GM18909 (cell line): ENCODE results near the gene BDKRB2.

ENCODE experiments used
- ATAC-seq: cut with Tn5 transposase; IDR thresholded peaks from one replicate; pipeline ENCODE4 v1.9.1; 2021; ENCODE audit warnings: mild to moderate bottlenecking; ENCODE audit not compliant: unreplicated experiment, poor library complexity

The BDKRB2 gene

DNA sequence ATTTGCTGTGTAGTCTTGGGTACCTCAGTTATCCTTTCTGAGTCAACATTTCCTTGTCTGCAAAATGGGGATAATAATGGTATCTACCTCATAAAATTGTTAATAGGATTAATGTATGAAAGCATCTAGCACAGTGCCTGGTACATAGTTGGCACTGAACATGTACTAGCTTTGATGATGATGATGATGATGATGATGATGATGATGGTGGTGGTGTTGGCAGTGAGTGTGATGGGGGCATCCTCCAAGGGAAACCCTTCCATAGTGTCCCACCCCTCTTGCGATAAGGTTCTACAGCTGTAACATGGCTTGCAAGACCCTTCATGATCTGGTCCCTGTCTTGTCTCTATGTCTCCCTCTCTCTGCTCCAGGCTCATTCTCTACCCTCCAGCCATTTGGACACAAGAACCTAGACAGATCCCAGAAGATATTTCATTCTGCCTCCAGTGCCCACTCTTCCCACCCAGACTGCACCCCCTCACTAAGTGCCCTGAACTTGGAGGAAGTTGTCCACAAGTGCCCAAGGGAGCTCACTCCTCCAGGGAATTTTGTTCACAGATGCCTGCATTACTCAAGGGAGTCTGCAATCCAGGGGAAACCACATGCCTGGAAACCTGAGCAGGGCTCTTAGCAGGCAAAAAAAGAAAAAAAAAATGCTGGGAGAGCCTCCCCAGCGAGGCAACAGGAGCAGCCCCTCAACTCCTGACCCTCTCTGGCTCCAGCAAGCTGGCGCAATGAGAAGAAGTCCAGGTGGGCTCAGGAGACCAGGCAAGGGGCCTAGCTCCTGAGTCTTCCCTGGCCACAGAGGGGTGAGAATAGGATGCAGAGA, 41.3 kb downstream of the BDKRB2 start:
- no peak for ATAC-seq

DNA sequence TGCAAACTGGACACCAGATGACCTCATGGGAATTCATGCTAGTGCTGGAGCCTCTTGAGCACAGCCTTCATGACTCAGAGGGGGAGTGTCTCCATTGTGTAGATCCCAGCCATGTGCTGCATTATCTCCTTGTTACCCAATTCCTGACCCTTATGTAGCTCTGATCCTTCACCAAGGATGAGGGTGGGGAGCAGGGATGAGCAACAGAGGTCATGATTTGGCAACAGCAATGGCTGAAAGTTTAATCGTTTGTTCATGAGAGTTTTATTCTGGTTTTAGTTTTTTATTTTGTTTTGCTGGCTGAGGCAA, 41.9 kb downstream of the BDKRB2 start:
- ATAC-seq, result no peak

DNA sequence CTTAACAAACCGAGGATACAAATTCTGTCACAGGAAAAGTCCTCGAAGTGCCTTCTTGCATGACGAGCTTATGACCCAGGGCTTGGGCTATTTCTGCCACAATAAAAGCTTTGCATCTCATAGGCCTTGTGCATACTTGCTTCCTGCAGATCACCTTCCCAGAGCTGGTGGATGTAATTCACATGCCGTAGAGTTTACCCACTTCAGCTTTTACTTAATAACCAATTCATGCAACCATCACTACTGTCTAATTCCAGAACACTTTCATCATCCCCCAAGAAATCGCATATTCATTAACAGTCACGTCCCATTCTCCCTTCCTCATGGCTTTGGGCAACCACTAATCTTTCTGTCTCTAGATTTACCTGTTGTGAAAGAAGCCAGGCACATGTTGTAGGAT, 42.4 kb downstream of the BDKRB2 start:
- ATAC-seq, result no peak

DNA sequence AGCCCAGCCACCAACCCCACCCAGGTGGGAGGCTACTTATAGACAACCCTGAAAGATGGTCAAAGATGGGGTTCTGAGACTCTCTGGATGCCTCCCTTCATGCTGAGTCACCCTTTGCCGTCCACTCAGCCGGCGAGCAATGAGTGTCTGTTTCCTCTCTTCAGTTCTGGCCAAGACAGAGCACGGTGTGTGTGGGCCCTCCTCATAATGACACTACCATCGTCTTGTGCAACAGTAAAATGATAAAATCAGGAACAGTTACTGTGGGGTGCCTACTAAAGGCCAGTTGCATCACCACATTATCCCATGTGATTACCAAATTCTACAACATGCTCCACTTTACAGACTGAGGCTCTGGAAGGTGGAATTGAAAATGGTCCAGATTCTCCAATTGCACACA, 44.4 kb downstream of the BDKRB2 start:
- ATAC-seq, result no peak

- no peak for ATAC-seq
Measured at GRCh38 chr14:96250485-96250884, 45.8 kb downstream of the BDKRB2 start.

- no peak for ATAC-seq
Measured at GRCh38 chr14:96251656-96252155, 47.1 kb downstream of the BDKRB2 start.

DNA sequence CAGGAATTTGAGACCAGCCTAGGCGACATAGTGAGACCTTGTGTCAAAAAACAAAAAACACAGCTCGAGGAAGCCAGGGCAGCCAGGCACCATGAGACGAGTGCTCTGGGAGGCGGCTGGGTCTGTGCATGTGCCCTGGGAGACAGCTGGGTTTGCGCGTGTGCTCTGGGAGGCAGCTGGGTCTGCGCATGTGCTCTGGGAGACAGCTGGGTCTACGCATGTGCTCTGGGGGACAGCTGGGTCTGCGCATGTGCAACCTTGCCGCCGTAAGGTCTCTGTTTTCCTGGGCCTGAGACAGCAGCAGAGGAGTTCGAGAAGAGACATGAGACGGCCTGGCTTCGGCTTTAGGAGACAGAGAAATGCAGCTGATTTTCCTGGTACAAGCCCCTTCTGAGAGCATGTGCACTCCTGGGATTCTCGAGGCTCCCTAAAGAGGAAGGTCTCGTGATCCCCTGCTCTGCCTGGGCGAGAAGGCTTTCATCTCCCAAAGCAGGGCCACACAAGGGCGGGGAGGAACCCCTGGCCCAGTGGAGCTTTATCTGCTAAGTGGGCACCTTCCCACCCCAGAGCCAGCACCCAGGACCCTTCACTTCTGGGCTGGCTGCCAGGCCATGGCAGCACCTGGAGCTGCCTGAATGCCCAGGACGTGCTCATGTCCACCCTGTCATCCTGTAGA, 47.8 kb downstream of the BDKRB2 start:
- no peak for ATAC-seq

DNA sequence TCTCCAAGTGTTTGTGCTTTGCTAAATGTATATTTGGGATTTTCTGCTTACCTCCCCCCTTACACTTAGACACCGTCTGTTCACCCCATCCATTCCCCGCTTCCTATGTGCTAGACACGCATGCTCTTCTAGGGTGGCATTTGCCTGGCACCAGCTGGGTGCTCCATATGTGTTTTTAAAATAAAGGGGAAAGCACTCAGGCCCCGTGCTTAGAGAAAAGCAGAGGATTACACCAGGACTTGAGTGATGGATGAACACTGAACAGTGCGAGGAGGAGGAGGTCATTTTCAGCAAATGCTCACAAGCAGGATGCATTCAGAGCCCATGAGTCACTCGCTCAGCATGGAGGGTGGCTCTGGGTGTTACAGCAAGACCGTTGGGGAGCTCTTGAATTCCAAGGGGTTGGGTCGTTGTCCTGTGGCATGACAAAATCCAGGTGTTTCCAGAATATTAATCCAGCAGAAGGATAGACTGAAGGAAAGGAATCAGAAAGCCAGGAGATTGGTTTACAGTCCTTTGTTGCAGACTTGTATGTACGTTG, 48.4 kb downstream of the BDKRB2 start:
- no peak for ATAC-seq

GRCh38 chr14:96254687-96255086, 50.0 kb downstream of the BDKRB2 start:
- no peak for ATAC-seq

- no peak for ATAC-seq
Measured at GRCh38 chr14:96255501-96256366, 51.1 kb downstream of the BDKRB2 start, which contains the start of gene BDKRB1. BDKRB1 (plus strand) TSS chr14:96256210; CDS start chr14:96263683, 7,473 bp downstream.

- no peak for ATAC-seq
Measured at GRCh38 chr14:96256407-96256806, 51.8 kb downstream of the BDKRB2 start.

DNA sequence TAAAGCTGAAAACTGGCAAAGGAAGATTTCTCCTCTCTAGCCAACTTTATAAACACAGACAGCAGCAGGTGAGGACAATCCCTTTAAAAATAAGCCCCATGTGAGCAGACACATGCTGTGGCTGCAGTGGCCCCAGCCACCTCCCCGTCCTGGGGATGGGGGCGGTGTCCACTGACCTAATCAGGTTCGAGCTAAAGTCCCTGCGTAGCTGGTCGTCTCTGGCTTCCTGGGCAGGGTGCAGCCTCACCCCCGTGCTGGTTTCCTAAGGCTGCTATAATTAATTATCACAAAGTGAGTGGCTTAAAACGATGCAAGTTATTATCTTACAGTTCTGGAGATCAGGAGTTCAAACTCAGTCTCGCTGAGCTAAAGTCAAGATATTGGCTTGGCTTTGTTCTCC, 52.4 kb downstream of the BDKRB2 start:
- ATAC-seq, result no peak

- no peak for ATAC-seq
Measured at GRCh38 chr14:96257900-96258299, 53.3 kb downstream of the BDKRB2 start.

- no peak for ATAC-seq
Measured at GRCh38 chr14:96260341-96260821, 55.7 kb downstream of the BDKRB2 start.

DNA sequence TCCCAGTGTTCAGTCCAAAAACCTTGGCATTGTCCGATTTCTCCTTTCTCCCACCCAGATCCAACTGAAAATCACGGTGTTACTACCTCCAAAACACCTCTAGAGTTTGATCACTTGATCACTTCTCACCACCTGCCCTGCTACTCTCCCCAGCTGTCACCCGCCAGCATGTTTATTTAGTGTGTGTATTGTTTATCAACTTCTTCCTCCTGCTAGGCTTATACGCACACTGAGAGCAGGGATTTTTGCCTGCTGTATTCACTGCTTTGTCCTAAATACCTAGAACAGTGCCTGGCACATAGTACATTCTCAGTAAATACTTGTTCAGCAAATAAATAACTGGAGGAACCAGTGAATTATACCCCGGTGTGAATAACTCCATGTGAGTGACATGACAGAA, 56.4 kb downstream of the BDKRB2 start:
- ATAC-seq, result no peak

- no peak for ATAC-seq
Measured at GRCh38 chr14:96261772-96262655, 57.4 kb downstream of the BDKRB2 start.

GRCh38 chr14:96263347-96264199, 58.9 kb downstream of the BDKRB2 start:
- ATAC-seq, result no peak

DNA sequence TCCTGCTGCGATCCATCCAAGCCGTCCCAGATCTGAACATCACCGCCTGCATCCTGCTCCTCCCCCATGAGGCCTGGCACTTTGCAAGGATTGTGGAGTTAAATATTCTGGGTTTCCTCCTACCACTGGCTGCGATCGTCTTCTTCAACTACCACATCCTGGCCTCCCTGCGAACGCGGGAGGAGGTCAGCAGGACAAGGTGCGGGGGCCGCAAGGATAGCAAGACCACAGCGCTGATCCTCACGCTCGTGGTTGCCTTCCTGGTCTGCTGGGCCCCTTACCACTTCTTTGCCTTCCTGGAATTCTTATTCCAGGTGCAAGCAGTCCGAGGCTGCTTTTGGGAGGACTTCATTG, 59.5 kb downstream of the BDKRB2 start:
- ATAC-seq, result no peak

DNA sequence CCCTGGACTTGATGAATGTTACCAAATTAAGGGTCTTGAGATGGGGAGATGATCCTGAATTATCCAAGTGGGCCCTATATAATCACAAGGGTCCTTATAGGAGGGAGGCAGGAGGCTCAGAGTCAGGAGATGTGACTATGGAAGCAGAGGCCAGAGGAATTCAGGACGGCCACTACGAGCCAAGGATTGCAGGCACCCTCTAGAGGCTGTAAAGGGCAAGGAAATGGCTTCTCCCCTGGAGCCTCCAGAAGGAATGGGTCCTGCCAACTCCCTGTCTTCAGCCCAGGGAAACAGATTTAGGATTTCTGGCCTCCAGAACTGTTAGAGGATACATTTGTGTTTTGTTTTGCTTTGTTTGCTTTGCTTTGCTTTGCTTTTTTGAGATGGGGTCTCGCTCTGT, 60.2 kb downstream of the BDKRB2 start:
- no peak for ATAC-seq
